CD4-positive, alpha-beta T cell treated with Interleukin-4 for 1 hour (primary cell): ENCODE measurements around the gene CNNM2.
"Not testable (repeated sequence)": the region's sequence is repeated elsewhere in the genome, so short reads cannot be mapped to it uniquely, and the experiment has no call there.

Source experiments
- DNase-seq, 2 donors: peaks; one replicate each; pipeline ENCODE4 v3.0.0-alpha.2; 2020 to 2022

CNNM2 gene

DNA sequence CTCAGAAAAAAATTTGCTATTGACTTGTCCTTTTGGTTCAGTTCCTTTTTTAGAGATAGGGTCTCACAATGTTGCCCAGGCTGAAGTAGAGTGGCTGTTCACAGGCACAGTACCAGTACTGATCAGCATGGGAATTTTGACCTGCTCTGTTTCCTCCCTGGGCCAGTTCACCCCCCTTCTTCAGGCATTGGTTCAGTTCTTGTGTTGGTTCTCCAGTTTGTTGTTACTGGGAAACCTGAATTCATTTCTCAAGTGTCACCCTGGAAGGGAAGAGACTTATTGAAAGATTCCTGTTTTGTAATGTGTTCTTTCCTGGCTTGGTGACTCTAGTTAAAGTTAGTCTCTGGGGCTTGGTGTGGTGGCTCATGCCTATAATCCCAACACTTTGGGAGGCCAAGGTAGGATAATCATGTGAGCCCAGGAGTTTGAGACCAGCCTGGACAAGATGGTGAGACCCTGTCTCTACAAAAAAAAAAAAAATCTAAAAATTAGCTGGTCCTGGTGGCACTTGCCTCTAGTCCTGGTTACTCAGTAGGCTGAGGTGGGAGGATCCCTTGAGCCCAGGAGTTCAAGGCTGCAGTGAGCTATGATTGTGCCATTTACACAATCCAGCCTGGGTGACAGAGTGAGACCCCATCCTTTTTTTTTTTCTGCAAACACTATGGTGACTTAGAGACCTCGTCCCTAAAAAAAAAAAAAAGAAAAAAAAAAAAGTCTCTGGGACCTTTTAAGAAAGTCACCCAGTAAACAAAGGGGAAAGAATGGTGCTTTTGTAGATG, 52.7 kb downstream of the CNNM2 start:
- no peak for DNase-seq

DNA sequence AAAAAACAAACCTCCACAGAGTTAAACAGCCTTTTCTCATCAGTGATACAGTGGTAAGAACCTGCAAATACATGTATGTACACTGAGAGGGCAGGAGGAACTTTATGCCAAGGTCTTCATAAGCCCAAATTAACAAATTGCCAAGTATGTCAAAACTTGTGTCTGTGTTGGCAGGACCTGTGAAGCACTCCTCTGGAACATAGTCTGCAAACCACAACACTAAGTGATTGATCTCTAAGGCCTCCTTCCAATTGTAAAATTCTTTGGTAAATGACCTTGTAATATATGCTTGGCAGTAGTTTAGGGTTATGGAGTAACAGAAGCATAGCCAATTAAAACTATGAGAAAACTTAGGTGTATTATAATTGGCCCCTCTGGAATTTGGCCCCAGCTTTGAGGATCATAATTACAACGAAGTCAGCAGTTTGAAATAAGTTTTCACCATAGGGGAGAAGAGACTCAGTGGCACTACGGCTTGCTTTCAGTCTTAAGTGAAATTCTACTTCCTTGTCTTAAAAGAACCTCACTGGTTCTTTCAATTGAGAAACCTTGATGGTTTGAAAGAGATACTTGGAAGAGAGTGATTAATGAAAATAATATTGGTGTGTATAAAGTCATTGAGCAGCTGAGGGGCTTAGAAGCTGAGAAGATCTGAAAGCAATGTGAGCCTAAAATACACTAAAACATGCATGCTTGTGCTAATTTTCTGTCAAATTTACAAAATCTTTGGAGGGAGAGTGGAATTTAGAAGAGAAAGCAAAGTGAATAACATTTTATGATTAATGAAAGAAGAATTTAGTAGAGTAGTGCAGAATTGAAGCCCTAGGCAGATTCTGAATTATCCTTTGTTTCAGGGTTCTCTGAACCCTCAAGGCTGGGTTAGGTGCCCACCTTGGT, 57.6 kb downstream of the CNNM2 start:
- DNase-seq, result no peak

DNA sequence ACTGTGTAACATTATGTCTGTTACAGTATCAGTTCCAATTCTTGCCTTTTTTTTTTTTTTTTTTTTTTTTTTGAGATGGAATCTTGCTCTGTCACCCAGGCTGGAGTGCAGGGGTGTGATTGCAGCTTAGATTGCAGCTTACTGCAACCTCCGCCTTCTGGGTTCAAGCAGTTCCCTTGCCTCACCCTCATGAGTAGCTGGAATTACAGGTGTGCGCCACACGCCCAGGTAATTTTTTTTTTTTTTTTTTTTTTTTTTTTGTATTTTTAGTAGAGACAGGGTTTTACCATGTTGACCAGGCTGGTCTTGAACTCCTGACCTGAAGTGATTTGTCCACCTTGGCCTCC, 58.3 kb downstream of the CNNM2 start:
- not testable (repeated sequence) for DNase-seq

DNA sequence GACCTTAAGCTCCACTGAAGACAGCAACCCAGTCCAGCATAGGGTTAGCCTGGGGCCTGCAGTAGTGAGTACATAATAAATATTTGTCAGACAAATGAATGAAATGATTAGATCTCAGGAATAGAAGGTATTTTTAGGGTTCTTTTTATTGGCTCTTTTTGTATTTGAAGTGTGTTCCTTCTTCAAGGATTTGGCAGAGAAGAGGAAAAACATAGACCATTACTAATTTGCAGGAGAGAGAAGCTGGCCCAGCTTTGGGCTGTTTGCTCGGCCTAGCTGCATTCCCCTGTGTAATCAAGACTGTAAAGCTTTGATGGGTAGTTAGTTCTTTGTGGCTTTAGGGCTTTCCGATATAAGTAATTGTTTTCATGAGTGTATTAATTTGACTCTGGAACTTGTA, 64.2 kb downstream of the CNNM2 start:
- DNase-seq, result no peak

DNA sequence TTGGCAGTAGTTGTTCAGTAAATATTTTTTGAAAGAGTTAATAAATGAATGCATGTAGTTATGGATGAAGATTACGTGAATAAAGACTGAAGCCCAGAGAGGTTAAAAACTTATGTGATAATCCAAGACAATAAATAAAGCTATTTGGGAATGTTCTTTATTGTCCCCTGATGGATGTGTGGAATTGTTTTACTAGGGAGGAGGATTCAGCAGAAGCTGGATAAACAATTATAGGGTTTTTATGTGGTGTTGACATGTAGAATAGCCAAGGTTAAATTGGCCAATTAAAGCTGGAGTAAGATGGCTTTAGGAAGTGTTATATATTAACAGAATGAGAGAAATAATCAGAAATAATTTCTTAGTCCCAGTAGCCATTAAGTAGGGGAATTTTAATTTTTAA, 66.0 kb downstream of the CNNM2 start:
- DNase-seq, result no peak

DNA sequence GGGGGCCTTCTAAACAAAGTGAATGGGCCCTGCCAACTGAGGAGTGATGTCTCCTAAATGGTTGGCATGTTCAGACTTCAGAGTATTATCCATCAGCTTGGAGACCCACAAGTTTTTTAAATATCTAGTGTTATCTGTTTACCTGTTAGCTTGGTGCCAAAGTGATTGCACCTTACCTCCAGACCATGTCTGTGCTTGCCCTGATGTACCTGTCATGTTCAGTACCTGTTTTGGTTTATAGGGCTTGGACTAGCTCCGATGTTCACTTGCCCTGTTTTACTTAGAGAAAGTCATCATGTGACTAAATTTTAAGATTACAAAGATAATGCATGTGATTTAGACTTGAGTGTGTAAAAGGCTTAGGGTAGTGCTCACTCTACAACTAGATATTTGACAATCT, 67.7 kb downstream of the CNNM2 start:
- DNase-seq, result no peak

DNA sequence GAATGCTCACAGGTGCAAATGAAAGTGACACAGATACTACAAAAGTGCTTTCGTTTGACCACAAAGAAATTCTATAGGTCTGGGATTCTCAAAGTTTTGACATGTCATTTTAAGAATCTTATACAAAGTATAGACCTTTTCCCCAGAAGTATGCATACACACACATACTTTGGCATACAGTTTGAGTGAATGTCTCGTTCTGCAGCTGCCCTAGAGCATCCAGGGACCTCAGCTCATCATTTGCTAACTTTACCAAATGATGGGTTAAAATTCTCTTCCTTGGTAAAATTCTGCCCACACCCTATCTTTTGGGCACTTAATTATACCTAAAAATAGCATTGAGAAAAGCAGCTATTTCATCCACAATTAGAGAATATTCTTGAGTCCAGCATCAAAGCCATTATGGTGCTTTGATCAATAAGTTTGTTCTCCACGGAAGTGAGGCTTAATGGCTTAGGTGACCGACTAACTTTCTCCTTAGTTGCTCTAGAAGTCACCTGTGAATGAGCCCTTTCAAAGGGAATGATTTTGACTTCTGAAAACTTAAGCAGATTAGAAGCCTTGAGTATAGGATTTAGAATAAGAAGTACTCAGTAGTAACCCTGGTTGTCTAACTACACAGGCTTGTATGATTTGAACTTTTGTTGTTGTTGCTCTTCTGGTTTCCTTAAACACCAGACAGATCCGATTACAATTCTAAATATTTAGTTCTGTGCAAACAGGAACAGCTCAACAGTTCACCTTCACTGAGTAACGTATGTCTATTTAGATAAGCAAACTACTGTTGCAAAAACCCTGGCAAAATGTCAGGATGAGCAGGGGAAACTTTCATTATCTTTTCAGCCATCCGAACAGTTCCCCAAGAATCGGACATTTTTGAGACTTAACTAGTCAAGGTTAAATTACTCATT, 70.6 kb downstream of the CNNM2 start:
- DNase-seq, result no peak

DNA sequence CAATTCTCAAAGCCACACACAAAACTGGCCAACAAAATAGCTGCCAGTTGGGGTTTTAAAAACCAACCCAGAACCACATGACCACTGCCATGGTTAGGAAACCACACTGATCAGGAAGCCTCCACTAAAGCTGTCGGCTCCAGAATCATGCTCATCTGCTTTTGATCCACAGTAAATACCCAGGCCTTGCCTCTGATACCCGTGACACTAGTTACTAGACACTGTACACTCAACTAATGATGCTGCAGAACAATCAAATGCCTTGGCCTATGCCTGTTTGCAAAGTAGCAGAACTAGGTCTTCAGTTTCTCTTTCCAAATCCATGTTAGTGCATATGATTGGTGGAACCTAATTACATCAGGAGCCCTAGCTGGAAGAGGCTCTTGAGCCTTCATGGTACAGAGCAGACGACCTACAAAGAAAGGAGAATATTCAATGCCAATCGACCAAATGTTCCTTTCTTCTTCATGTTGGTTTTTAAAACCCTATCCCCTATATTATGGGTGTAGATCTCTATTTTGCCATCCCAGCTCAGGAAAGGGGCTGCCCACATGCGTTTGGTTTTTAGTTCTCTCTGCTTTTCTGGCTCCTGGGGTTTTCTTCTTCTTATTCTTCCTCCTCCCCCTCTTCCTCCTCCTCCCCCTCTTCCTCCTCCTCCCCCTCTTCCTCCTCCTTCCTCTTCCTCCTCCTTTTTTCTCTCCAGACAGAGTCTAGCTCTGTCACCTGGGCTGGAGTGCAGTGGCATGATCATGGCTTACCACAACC, 76.6 kb downstream of the CNNM2 start:
- no peak for DNase-seq

DNA sequence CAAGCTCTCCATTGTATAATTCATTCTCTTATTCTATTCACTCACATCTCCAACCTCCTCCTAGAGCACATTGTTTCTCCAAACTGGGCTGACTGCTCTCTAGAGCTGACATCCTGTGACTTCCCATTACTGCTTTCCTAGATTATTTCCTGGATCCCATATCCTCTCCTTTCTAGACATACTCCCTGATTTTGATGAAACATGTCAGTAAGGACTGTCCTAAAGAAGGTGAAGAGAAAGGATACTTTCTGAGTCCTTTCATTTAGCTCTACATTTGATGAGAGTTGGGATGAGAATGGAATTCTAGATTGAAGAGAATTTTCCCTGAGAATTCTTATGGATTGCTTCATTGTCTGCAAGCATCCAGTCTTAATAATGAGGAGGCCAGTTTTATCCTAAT, 78.8 kb downstream of the CNNM2 start:
- no peak for DNase-seq

DNA sequence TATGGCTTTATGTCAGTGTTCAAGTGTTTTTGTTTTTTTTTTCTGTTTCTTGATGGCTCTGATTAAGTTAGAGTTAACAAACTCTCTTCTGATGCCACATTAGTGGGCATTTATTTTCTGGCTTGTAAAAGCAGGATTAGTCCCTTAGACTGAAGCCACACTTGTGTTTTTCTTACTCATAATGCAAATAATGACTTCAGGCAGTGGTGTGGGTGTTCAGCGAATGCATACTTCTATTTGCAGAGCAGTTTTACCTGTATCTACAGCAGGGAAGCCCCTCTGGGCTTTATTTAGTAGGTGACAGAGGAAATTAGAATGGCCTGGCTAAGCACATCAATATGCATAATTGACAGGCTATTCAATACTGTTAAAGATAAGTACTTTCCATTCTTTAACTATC, 79.9 kb downstream of the CNNM2 start:
- no peak for DNase-seq

DNA sequence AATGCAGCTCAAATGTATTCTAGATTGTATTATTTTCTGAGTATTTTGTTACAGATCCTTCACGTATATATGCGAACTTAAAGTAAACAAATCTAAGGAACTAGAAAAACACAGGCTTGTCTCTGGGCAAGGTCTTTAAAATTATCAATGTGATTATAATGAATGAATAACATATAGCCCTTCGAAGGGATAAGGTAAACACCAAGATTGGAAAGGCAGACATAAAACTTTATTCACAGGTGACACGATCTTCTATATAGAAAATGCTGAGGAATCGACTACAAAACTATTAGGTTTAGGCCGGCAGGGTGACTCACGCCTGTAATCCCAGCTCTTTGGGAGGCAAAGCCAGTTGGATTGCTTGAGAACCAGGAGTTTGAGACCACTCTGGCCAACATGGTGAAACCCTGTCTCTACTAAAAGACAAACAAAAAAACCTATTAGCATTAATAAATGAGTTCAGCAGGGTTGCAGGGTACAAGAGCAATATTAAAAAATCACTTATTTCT, 80.4 kb downstream of the CNNM2 start:
- DNase-seq, result no peak

DNA sequence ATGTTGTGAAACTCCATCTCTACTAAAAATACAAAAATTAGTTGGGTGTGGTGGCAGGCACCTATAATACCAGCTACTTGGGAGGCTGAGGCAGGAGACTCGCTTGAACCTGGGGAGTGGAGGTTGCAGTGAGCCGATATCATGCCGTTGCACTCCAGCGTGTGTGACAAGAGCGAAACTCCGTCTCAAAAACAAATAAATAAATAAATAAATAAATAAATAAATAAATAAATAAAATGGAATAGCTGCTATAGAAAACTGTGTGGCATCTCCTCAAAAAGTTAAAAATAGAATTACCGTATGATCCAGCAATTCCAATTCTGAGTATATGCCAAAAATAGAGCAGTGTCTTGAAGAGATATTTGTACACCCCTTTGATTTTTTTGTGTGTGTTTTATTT, 82.0 kb downstream of the CNNM2 start:
- not testable (repeated sequence) for DNase-seq

DNA sequence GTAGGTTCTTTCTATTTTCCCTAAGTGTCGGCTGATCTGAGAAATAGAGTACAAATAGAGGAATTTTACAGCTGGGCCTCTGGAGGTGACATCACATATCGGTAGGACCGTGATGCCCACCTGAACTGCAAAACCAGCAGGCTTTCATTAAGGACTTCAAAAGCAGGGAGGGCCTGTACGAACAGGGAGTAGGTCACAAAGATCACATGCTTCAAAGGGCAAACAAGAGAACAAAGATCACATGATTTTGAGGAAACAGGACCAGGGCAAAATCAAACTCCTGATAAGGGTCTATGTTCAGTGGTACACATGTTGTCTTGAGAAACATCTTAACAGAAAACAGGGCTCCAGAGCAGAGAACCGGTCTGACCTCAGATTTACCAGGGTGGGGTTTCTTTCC, 88.9 kb downstream of the CNNM2 start:
- no peak for DNase-seq

DNA sequence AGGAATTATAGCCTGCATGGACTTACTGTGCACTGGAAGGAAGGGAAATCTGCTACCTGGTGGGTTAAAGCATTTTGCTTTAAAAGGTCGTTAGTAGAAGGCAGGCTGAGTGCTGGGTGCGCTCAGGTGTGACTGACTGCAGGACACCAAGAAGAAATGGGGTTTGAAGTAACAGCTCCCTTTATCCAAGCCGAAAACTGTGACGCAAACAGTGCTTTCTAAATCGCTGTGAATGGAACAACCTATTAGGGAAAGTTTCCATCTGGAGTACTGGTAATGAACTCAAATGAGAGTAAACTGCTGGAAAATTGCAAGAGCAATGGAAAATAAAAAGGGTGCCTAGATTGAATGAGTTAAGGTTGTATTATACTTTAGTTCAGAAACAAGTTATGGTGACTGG, 95.3 kb downstream of the CNNM2 start:
- DNase-seq, result no peak

DNA sequence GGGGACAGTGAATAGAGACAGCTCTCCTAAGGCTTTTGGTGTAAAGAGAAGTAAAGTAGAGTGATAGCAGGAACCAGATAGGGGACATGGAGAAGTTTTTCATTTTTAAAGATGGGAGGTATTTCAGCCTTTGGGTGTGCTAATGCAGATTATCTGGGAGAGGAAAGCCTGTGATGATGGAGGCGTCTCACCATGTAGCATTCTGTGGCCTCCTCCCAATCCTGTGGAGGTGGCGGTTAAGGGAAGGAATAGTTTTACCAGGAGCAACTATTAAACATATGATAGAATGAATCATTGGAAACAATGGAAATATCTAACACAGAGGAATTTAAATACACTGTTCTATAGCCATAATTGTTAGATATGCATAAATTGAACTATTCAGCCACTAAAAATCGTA, 101.3 kb downstream of the CNNM2 start:
- DNase-seq, result no peak

DNA sequence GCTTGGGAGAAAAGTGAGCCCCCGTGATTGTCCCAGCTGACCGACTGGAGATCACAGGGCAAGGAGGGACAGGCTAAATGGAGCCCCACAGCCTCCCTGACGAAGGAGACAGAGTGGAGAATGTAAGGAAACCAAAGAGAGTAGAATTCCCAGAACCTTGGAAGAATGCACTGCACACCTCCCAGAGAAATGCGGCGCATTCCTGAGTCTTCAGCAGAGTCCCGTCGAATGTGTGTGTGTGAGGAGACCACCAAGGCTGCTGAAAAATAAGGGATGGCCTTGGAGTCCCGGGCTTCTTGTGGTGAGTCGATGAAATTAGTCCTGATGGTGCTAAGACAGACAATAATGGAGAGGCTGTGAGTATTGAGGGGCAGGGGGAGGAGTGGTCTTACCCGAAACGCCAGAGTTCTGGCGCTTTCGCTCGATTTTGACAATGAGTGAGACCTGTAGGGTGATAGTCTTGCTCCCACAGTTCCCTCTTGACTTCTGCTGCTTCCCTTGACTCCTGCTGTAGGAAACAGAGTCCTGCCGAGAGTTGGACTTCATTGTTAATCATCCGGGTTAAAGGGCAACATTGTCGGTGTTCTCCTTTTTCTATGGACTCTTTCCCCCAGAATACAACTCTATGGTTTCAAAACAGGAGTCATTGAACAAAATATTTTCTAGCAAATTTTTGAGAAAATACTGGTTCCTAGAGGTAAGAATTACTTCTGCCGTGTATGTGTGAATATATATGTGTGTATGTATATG, 103.2 kb downstream of the CNNM2 start:
- DNase-seq, result no peak

DNA sequence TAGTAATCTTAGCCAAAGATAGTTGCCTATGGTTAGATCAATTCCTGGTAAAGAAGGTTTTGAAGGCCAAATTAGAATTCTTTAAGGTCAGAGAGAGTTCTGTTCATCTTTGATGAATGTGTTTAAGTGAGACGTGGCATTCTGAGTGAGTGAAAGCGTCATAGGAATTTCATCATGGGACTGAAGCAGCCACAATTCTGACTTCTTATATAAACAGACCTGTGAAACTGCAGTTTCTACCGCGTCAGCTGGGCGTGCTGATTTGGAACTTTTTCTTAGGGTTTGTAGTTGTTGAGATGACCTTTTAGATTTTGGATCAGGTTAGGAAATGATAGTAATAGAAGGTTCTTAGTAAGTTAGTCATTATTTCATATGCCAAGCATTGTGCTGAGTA, 103.8 kb downstream of the CNNM2 start:
- DNase-seq, result no peak

DNA sequence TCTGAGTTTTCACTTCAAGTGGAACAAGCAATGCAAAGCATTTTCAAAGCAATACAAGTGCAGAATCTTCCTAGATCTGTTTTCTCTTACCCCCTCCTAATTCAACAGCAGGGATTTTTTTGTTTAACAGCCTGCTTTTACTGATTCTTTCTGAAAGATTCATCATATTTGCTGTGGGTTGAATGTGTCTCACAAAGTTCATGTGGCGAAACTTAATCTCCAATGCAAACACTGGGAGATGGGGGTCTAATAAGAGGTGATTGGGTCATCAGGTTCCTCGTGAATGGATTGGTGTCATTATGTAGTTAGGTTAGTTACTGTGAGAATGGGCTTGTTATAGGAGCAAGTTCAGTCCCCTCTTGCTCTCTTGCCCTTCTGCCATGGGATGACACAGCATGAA, 107.6 kb downstream of the CNNM2 start:
- DNase-seq, result no peak

DNA sequence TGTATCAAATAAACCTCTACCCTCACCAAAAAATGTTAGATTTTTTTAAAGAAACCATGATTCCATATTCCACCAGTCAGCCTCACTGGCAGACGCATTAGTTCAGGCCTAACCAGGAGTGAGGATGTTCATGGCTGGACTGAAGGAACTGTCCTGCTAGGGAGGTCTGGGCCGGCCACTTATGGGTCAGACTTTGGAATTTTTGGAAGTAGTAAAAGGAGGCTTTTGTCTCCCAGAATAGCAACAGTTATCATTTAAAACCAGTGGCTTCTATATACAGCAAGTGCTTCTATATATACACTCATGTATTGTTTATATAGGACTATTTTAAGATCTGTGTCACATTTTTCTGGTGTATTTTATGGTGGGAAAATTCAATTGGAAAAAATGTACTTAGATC, 120.5 kb downstream of the CNNM2 start:
- DNase-seq, result no peak

DNA sequence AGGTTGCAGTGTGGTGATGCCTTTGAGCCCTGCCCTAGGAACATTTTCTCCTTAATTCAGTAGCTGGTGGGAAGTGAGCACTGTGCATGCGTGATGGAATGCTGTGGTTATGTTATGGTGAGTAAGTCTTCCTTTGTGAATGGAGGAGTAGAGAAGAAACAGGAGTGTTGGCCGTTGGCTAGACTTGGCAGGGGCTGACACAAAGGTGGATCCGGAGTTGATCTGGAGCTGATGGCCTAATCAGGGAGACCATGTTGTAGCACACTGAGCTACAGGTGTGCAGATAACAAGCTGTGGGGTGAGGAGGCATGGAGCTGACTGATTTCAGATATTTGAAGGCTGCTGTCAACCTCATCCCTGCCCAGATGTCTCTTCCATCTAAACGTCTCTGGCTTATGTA, 122.3 kb downstream of the CNNM2 start:
- DNase-seq, result no peak

DNA sequence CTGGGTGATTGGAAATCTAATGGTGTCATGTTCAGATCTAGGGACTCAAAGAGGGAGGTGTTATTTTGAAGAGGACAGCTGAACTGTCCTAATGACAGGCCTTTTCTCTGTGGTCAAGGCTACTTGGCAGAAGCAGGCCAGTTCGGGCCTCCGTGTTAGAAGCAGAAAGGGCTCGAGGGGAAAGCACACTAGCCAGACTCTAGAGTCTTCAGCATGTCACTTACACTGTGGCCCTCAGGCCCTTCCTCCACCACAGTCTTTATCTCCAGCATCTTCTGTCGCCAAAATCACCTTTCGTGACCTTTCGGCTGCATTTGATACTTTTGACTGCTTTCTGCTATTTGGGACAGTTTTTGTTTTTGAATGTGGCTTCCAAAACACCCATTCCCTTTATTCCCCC, 123.3 kb downstream of the CNNM2 start:
- no peak for DNase-seq

DNA sequence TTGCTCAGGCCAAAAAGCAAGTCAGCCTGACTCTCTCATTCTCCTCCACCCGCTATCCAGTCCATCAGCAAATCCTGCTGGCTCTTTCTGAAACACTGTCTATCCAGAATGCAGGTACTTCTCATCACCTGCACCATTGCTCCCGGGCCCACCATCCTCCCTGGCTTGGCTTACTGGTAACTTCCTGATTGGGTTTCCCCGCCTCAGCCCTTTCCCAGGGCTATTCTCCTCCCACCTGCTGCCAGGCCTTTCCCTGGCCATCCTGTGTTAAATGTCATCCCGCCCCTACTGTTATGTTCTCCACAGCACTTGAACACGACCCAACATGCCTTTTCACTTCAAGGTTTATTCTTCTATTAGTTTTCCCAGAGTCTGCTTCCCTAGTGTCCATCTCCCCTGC, 124.0 kb downstream of the CNNM2 start:
- DNase-seq, result no peak
